H1 (cell line): ENCODE results near the gene PARP14. TPM values are rescaled to one million over a fixed set of nuclear protein-coding genes. Genes with fewer than 3 reads are reported as not detected.

Experiments used
- CTCF ChIA-PET: fragments of 300-600 bp; sonication (Branson Sonifier 250); formaldehyde crosslinking; loops from one replicate; lab custom pipeline; 2021; ENCODE audit not compliant: partially characterized antibody; lab: Charles Lee
- POLR2A ChIA-PET: fragments of 300-600 bp; sonication (Branson Sonifier 250); formaldehyde crosslinking; loops from one replicate; lab custom pipeline; 2021; ENCODE audit warnings: inconsistent platforms; ENCODE audit not compliant: partially characterized antibody; lab: Charles Lee
- DNase-seq, 2 experiments: peaks; one replicate each; pipeline versions ENCODE4 v3.0.0 to v3.0.0-alpha.2; 2010 to 2022; ENCODE audit warnings: low spot score in 2 of 2, low read depth in 1 of 2, mixed read lengths in 1 of 2
- FAIRE-seq: peaks from 2 replicates; lab custom pipeline; 2011; peaks lifted over from hg19 to GRCh38; lab: Jason Lieb, UNC
- H2AFZ ChIP-seq: 2 replicates; pipeline ENCODE4 v1.8.1; 2012; ENCODE audit warnings: low read length, inconsistent platforms
- H2AK5ac ChIP-seq: 2 replicates; pipeline ENCODE4 v1.6.1; 2013; ENCODE audit warnings: low read depth, low read length
- H2BK120ac ChIP-seq: replicated peaks from 2 replicates; pipeline ENCODE3; 2013; ENCODE audit warnings: low read depth, low read length, inconsistent platforms
- H2BK12ac ChIP-seq: 2 replicates; pipeline ENCODE4 v1.6.1; 2013; ENCODE audit warnings: low read depth, low read length
- H2BK15ac ChIP-seq: 2 replicates; pipeline ENCODE4 v1.6.1; 2013; ENCODE audit warnings: low read length
- H2BK20ac ChIP-seq: 2 replicates; pipeline ENCODE4 v1.6.1; 2013; ENCODE audit warnings: low read length
- H2BK5ac ChIP-seq: 2 replicates; pipeline ENCODE4 v1.6.1; 2013; ENCODE audit warnings: low read depth, low read length
- H3K14ac ChIP-seq: 2 replicates; pipeline ENCODE4 v1.6.1; 2013; ENCODE audit warnings: inconsistent platforms; ENCODE audit not compliant: insufficient read length
- H3K18ac ChIP-seq: 2 replicates; pipeline ENCODE4 v1.6.1; 2013; ENCODE audit warnings: low read length; ENCODE audit errors: extremely low read depth
- H3K23ac ChIP-seq: 2 replicates; pipeline ENCODE4 v1.6.1; 2013; ENCODE audit warnings: inconsistent platforms; ENCODE audit not compliant: insufficient read length
- H3K23me2 ChIP-seq: 2 replicates; pipeline ENCODE4 v1.6.1; 2013; ENCODE audit warnings: low read depth, low read length
- H3K27ac ChIP-seq: 2 replicates; pipeline ENCODE4 v1.6.1; 2011; ENCODE audit warnings: low read depth, low read length, inconsistent platforms
- H3K27me3 ChIP-seq, 4 experiments: replicated peaks in 1 of 4; 1 replicate in 1 of 4; 2 replicates in 3 of 4; pipeline versions ENCODE4 v1.6.1 to v1.8.1; 2011 to 2013; ENCODE audit warnings: low read length in 3 of 4, mild to moderate bottlenecking in 3 of 4, inconsistent platforms in 2 of 4, mixed read lengths in 2 of 4, moderate library complexity in 1 of 4; ENCODE audit not compliant: control insufficient read depth in 3 of 4, insufficient read depth in 3 of 4; ENCODE audit errors: extremely low read depth in 1 of 4
- H3K36me3 ChIP-seq, 4 experiments: 2 replicates each; pipeline versions ENCODE4 v1.6.1 to v1.8.1; 2011 to 2013; ENCODE audit warnings: mild to moderate bottlenecking in 4 of 4, low read length in 3 of 4, moderate library complexity in 2 of 4, control low read depth in 1 of 4, inconsistent platforms in 1 of 4; ENCODE audit not compliant: insufficient read depth in 4 of 4, control insufficient read depth in 2 of 4
- H3K4ac ChIP-seq: replicated peaks from 2 replicates; pipeline ENCODE3; 2013; ENCODE audit warnings: low read length, low read depth, mixed read lengths, inconsistent platforms; ENCODE audit not compliant: insufficient read length
- H3K4me1 ChIP-seq, 4 experiments: replicated peaks in 1 of 4; 1 replicate in 1 of 4; 2 replicates in 3 of 4; pipeline versions ENCODE4 v1.6.1 to v1.8.1; 2011 to 2013; ENCODE audit warnings: low read length in 3 of 4, inconsistent platforms in 2 of 4, mixed read lengths in 1 of 4; ENCODE audit not compliant: insufficient read depth in 4 of 4, control insufficient read depth in 3 of 4
- H3K4me2 ChIP-seq, 2 experiments: 2 replicates each; pipeline versions ENCODE4 v1.6.1 to v1.8.1; 2011 to 2013; ENCODE audit warnings: low read depth in 2 of 2, low read length in 2 of 2, control low read depth in 1 of 2, inconsistent platforms in 1 of 2, mild to moderate bottlenecking in 1 of 2; ENCODE audit not compliant: insufficient read depth in 1 of 2
- H3K4me3 ChIP-seq, 4 experiments: fragments of 200-600, 300-600 bp in 1 of 4; sonication (generic), shearing (Covaris generic), sonication (Bioruptor Twin) in 1 of 4; 2 replicates each; pipeline versions ENCODE4 v1.5.1 to v1.8.1; 2011 to 2016; ENCODE audit warnings: low read length in 4 of 4, low read depth in 3 of 4, control low read depth in 2 of 4, inconsistent platforms in 2 of 4, mild to moderate bottlenecking in 2 of 4, mixed read lengths in 1 of 4, moderate library complexity in 1 of 4; ENCODE audit not compliant: insufficient read depth in 2 of 4; ENCODE audit errors: extremely low read depth in 1 of 4
- H3K56ac ChIP-seq: replicated peaks from 2 replicates; pipeline ENCODE3; 2013; ENCODE audit warnings: low read depth, mild to moderate bottlenecking, mixed read lengths, low read length, inconsistent platforms; ENCODE audit not compliant: insufficient read length
- H3K79me1 ChIP-seq: 2 replicates; pipeline ENCODE4 v1.6.1; 2013; ENCODE audit warnings: low read depth, low read length, control low read depth
- H3K79me2 ChIP-seq, 2 experiments: 2 replicates each; pipeline versions ENCODE4 v1.6.1 to v1.8.1; 2012 to 2013; ENCODE audit warnings: low read length in 2 of 2, mild to moderate bottlenecking in 2 of 2, inconsistent platforms in 1 of 2; ENCODE audit not compliant: insufficient read depth in 2 of 2, control insufficient read depth in 1 of 2
- H3K9ac ChIP-seq, 4 experiments: replicated peaks in 1 of 4; 1 replicate in 1 of 4; 2 replicates in 3 of 4; pipeline versions ENCODE4 v1.6.1 to v1.8.1; 2011 to 2013; ENCODE audit warnings: low read depth in 3 of 4, low read length in 3 of 4, control low read depth in 2 of 4, mild to moderate bottlenecking in 2 of 4, moderate library complexity in 2 of 4, inconsistent platforms in 1 of 4; ENCODE audit errors: extremely low read depth in 1 of 4
- H3K9me3 ChIP-seq, 2 experiments: 2 replicates each; pipeline versions ENCODE4 v1.6.1 to v1.8.1; 2012 to 2013; ENCODE audit warnings: mild to moderate bottlenecking in 2 of 2, moderate library complexity in 2 of 2, control low read depth in 1 of 2, inconsistent platforms in 1 of 2, low read depth in 1 of 2, low read length in 1 of 2, mixed read lengths in 1 of 2; ENCODE audit not compliant: insufficient read depth in 2 of 2
- H4K20me1 ChIP-seq, 2 experiments: replicated peaks in 1 of 2; 2 replicates each; pipeline versions ENCODE3 to v1.8.1; 2011 to 2013; ENCODE audit warnings: inconsistent platforms in 2 of 2, low read length in 2 of 2, mild to moderate bottlenecking in 1 of 2; ENCODE audit not compliant: insufficient read depth in 2 of 2, control insufficient read depth in 1 of 2
- H4K5ac ChIP-seq: 2 replicates; pipeline ENCODE4 v1.6.1; 2013; ENCODE audit warnings: low read length, low read depth, mixed read lengths, inconsistent platforms; ENCODE audit not compliant: insufficient read length
- H4K8ac ChIP-seq: 2 replicates; pipeline ENCODE4 v1.8.0; 2013; ENCODE audit warnings: mild to moderate bottlenecking, moderate library complexity, low read length, inconsistent platforms; ENCODE audit not compliant: insufficient read depth; ENCODE audit errors: extremely low read depth
- H4K91ac ChIP-seq: replicated peaks from 2 replicates; pipeline ENCODE3; 2013; ENCODE audit warnings: low read length, mixed read lengths, inconsistent platforms; ENCODE audit not compliant: insufficient read length
- ASH2L ChIP-seq: fragments of 200-600, 300-600 bp; sonication (generic); IDR thresholded peaks from one replicate; pipeline ENCODE4 v1.7.1; 2017; ENCODE audit warnings: low read length
- CTBP2 ChIP-seq: IDR thresholded peaks from 2 replicates; pipeline ENCODE4 v1.7.0; 2011; ENCODE audit warnings: borderline replicate concordance, mild to moderate bottlenecking, moderate library complexity, mixed read lengths, low read length; ENCODE audit not compliant: insufficient read depth, insufficient read length
- GABPA ChIP-seq: IDR thresholded peaks from 2 replicates; pipeline ENCODE4 v1.6.1; 2011; ENCODE audit warnings: mild to moderate bottlenecking, low read length, moderate library complexity, borderline replicate concordance; ENCODE audit not compliant: insufficient read depth
- GTF2F1 ChIP-seq: IDR thresholded peaks from 2 replicates; pipeline ENCODE4 v1.6.1; 2012; ENCODE audit warnings: low read depth, low read length, improper control_type of control experiment, borderline replicate concordance
- HDAC6 ChIP-seq: IDR thresholded peaks from one replicate; pipeline ENCODE4 v1.7.1; 2012; ENCODE audit warnings: low read depth, mild to moderate bottlenecking, inconsistent platforms, low read length, moderate library complexity
- NRF1 ChIP-seq: IDR thresholded peaks from 2 replicates; pipeline ENCODE4 v1.6.1; 2011; ENCODE audit warnings: mild to moderate bottlenecking, low read depth, low read length, improper control_type of control experiment
- POLR2A ChIP-seq, 2 experiments: IDR thresholded peaks; 1 replicate in 1 of 2; 2 replicates in 1 of 2; pipeline ENCODE4 v1.6.1; 2011; ENCODE audit warnings: low read depth in 2 of 2, low read length in 2 of 2, mild to moderate bottlenecking in 2 of 2; ENCODE audit errors: control extremely low read depth in 1 of 2
- RBBP5 ChIP-seq: IDR thresholded peaks from 2 replicates; pipeline ENCODE4 v1.7.1; 2012; ENCODE audit warnings: low read depth, mild to moderate bottlenecking, inconsistent platforms, low read length, moderate library complexity, borderline replicate concordance
- SRF ChIP-seq: IDR thresholded peaks from 2 replicates; pipeline ENCODE4 v1.6.1; 2011; ENCODE audit warnings: mild to moderate bottlenecking, low read depth, low read length, moderate library complexity
- TBP ChIP-seq: IDR thresholded peaks from 2 replicates; pipeline ENCODE4 v1.6.1; 2011; ENCODE audit warnings: low read depth, low read length, improper control_type of control experiment
- USF2 ChIP-seq: IDR thresholded peaks from 2 replicates; pipeline ENCODE4 v1.6.1; 2011; ENCODE audit warnings: low read length, improper control_type of control experiment
- WGBS, 2 experiments: shearing (Covaris generic) in 1 of 2; methylation state at CpG; one replicate each; pipeline versions ENCODE4 v1.1.6 to v1.1.7; 2013 to 2015; ENCODE audit warnings: low lambda C conversion rate in 2 of 2, mixed read lengths in 2 of 2, inconsistent platforms in 1 of 2, low coverage in 1 of 2, missing lambda C conversion rate in 1 of 2; ENCODE audit not compliant: insufficient replicate concordance in 2 of 2, insufficient coverage in 1 of 2, insufficient read length in 1 of 2; ENCODE audit errors: extremely low coverage in 1 of 2, missing lambda C conversion rate in 1 of 2; 5-methylcytosine and 5-hydroxymethylcytosine counted together
- polyA plus RNA-seq, 7 experiments: library from polyadenylated mRNA; depleted of rRNA in 3 of 7; stranded (reverse) in 5 of 7; unstranded in 2 of 7; fragments of >200 nt in 5 of 7; fragments of 200-250 nt in 2 of 7; gene quantifications; 1 replicate in 5 of 7; 2 replicates in 1 of 7; 4 replicates in 1 of 7; pipeline versions ENCODE4 v1.2.1 to v1.2.3, GENCODE V29; 2011 to 2013; ENCODE audit warnings: missing spikeins in 2 of 7, mixed read lengths in 2 of 7
- total RNA-seq: library from RNA; stranded (reverse); fragmentation: NEBNext Ultra II Directional; extraction: Animal tissue kit (Norgen Biotek cat#: 25700); gene quantifications from 2 replicates; pipeline ENCODE4 v1.2.1, GENCODE V29; 2021

Gene PARP14
- total and polyA plus RNA-seq, 2 of the 8 experiments (the other 6 are each of a cell fraction or from before 2014, with no cell fraction given), result 12.6 to 17.6 TPM

- Histone ChIP-seq H3K4me2 (peak overlapping the region; percentile 16 to 21), H4K8ac (no peak overlapping the region), H3K36me3 (no peaks in the 10 kb centered on the region; a peak in 1 of 8 replicates), H3K79me2 (no peaks in the 10 kb centered on the region), H4K5ac (peak overlapping the region; percentile 86), H2BK20ac (no peak overlapping the region), H2BK5ac (peak overlapping the region; percentile 82), H3K27ac (peak overlapping the region; percentile 43; the same call in 1 of the 2 replicates), H3K4ac (no peak overlapping the region), H4K20me1 (no peaks in the 10 kb centered on the region), H3K27me3 (no peaks in the 10 kb centered on the region), H2AK5ac (no peak overlapping the region; the same call in 1 of the 2 replicates), H3K4me3 (peak overlapping the region in 1 of 4 experiments; percentile 11; a peak in 1 of 8 replicates), H2BK120ac (peak overlapping the region; percentile 87), H3K14ac (no peak overlapping the region), H3K23me2 (no peaks in the 10 kb centered on the region), H2BK12ac (peak overlapping the region; percentile 90), H3K9me3 (no peaks in the 10 kb centered on the region), H3K4me1 (peaks cover 0 to 10% (median 8%) of the 10 kb centered on the region in 4 experiments; a peak in 4 of 7 replicates), H3K56ac (no peak overlapping the region), H2AFZ (no peak overlapping the region), H3K79me1 (no peaks in the 10 kb centered on the region), H3K18ac (no peak overlapping the region), H3K9ac (no peak overlapping the region), H3K23ac (no peak overlapping the region), H4K91ac (no peak overlapping the region), H2BK15ac (no peak overlapping the region)
- POLR2A ChIA-PET, result interaction anchor here (0.8 to 1.2 kb wide), 8 partner anchors 14 to 376 kb away, joined by 3 to 5 read pairs (median 3); partner anchors contain the start of genes FAM162A and HSPBAP1
- CTCF ChIA-PET, result interaction anchor here (0.8 to 1.6 kb wide), 6 partner anchors 14 to 142 kb away, joined by 3 to 4 read pairs (median 3); no protein-coding TSS in a partner anchor
- DNase-seq, result peak; percentile 53 to 56
- peak; percentile 96 for FAIRE-seq
- WGBS, 2 experiments, result 51% methylated on average over 3 of the region's 3 CpGs; no CpG with 5 or more reads in 1 of the 2 experiments
- TF ChIP-seq NRF1, result no peak
- TF ChIP-seq TBP, result no peak
- TF ChIP-seq USF2, result no peak
- no peak for TF ChIP-seq SRF
- TF ChIP-seq RBBP5, result no peak
- TF ChIP-seq GABPA, result no peak
- no peak for TF ChIP-seq CTBP2
- TF ChIP-seq ASH2L, result peak; percentile 46
- no peak for TF ChIP-seq HDAC6
- no peak for TF ChIP-seq POLR2A (IDR thresholded peaks at IDR 0.05; ENCODE audit: control extremely low read depth in 1 of 2, low read depth in 2 of 2, low read length in 2 of 2)
- TF ChIP-seq GTF2F1, result no peak
These were observed 80.0 kb downstream of the PARP14 start for GRCh38 chr3:122760453-122761271.
